Measurements from ENCODE around the gene GSTT4. TPM values are rescaled to one million over a fixed set of nuclear protein-coding genes. Genes with fewer than 3 reads are reported as not detected.

The GSTT4 gene
- total RNA-seq, 1 donor from 2014 or later, result not detected

- no peaks in the 10 kb centered on the region for H3K27me3 Mint-ChIP-seq (ENCODE audit: insufficient read depth)
- H3K36me3 Mint-ChIP-seq (ENCODE audit: low read depth), result peaks cover 16% of the 10 kb centered on the region
- peaks cover 35% of the 10 kb centered on the region for H3K4me1 Mint-ChIP-seq (ENCODE audit: low read depth)
- H3K9me3 Mint-ChIP-seq, result no peaks in the 10 kb centered on the region
- peak overlapping the region; percentile 98 for H3K27ac Mint-ChIP-seq
- intact Hi-C loops (cut with micrococcal nuclease), result loop anchor here (1.0 to 10.0 kb wide), 3 partner anchors 96 to 263 kb away; partner anchors contain the start of gene SPECC1L
- DNase-seq (ENCODE audit: low spot score), result no peak
- peak overlapping the region; percentile 92 for H3K4me3 Mint-ChIP-seq
Measured at GRCh38 chr22:24011735-24012068, 6.4 kb upstream of the GSTT4 start.

GRCh38 chr22:24010018-24010391 is 4.8 kb upstream of the GSTT4 start:
- no peak for DNase-seq (ENCODE audit: low spot score)
- Mint-ChIP-seq H3K9me3 (no peaks in the 10 kb centered on the region), H3K4me1 (ENCODE audit: low read depth) (peaks cover 28% of the 10 kb centered on the region), H3K27ac (peak overlapping the region; percentile 56), H3K4me3 (peak overlapping the region; percentile 69), H3K36me3 (ENCODE audit: low read depth) (peaks cover 9% of the 10 kb centered on the region), H3K27me3 (ENCODE audit: insufficient read depth) (no peaks in the 10 kb centered on the region)
- intact Hi-C loops (cut with micrococcal nuclease), result loop anchor here (5.0 to 10.0 kb wide), 2 partner anchors 97 to 265 kb away; partner anchors contain the start of gene SPECC1L

GRCh38 chr22:24009227-24010017 is 4.2 kb upstream of the GSTT4 start:
- H3K9me3 Mint-ChIP-seq, result no peaks in the 10 kb centered on the region
- DNase-seq (ENCODE audit: low spot score), result no peak
- H3K4me1 Mint-ChIP-seq (ENCODE audit: low read depth), result peaks cover 24% of the 10 kb centered on the region
- intact Hi-C loops (cut with micrococcal nuclease), result loop anchor here (5.0 to 10.0 kb wide), 2 partner anchors 98 to 265 kb away; partner anchors contain the start of gene SPECC1L
- H3K36me3 Mint-ChIP-seq (ENCODE audit: low read depth), result peaks cover 6% of the 10 kb centered on the region
- H3K27ac Mint-ChIP-seq, result no peak overlapping the region
- no peak overlapping the region for H3K4me3 Mint-ChIP-seq
- H3K27me3 Mint-ChIP-seq (ENCODE audit: insufficient read depth), result no peaks in the 10 kb centered on the region

- Mint-ChIP-seq H3K27me3 (ENCODE audit: insufficient read depth) (peaks cover under 1% of the 10 kb centered on the region), H3K4me1 (ENCODE audit: low read depth) (peaks cover 15% of the 10 kb centered on the region), H3K36me3 (ENCODE audit: low read depth) (peaks cover 2% of the 10 kb centered on the region), H3K4me3 (no peak overlapping the region), H3K9me3 (no peaks in the 10 kb centered on the region), H3K27ac (no peak overlapping the region)
- no peak for DNase-seq (ENCODE audit: low spot score)
- intact Hi-C loops (cut with micrococcal nuclease), result no loop called here
Measured at GRCh38 chr22:24008381-24009226, 3.4 kb upstream of the GSTT4 start.

GRCh38 chr22:24008022-24008283 is 2.7 kb upstream of the GSTT4 start:
- Mint-ChIP-seq H3K27me3 (ENCODE audit: insufficient read depth) (peaks cover 2% of the 10 kb centered on the region), H3K36me3 (ENCODE audit: low read depth) (no peaks in the 10 kb centered on the region), H3K27ac (no peak overlapping the region), H3K9me3 (no peaks in the 10 kb centered on the region), H3K4me1 (ENCODE audit: low read depth) (peaks cover 11% of the 10 kb centered on the region), H3K4me3 (no peak overlapping the region)
- DNase-seq (ENCODE audit: low spot score), result no peak
- intact Hi-C loops (cut with micrococcal nuclease), result no loop called here

- H3K36me3 Mint-ChIP-seq (ENCODE audit: low read depth), result no peaks in the 10 kb centered on the region
- H3K4me1 Mint-ChIP-seq (ENCODE audit: low read depth), result peaks cover 9% of the 10 kb centered on the region
- H3K9me3 Mint-ChIP-seq, result no peaks in the 10 kb centered on the region
- intact Hi-C loops (cut with micrococcal nuclease), result no loop called here
- DNase-seq (ENCODE audit: low spot score), result no peak
- no peak overlapping the region for H3K27ac Mint-ChIP-seq
- H3K27me3 Mint-ChIP-seq (ENCODE audit: insufficient read depth), result peaks cover 2% of the 10 kb centered on the region
- H3K4me3 Mint-ChIP-seq, result no peak overlapping the region
Measured at GRCh38 chr22:24007253-24008021, 2.2 kb upstream of the GSTT4 start.

- no peak for DNase-seq (ENCODE audit: low spot score)
- Mint-ChIP-seq H3K36me3 (ENCODE audit: low read depth) (no peaks in the 10 kb centered on the region), H3K27ac (no peak overlapping the region), H3K9me3 (no peaks in the 10 kb centered on the region), H3K4me1 (ENCODE audit: low read depth) (peaks cover 5% of the 10 kb centered on the region), H3K27me3 (ENCODE audit: insufficient read depth) (peaks cover 5% of the 10 kb centered on the region), H3K4me3 (no peak overlapping the region)
- intact Hi-C loops (cut with micrococcal nuclease), result no loop called here
Measured at GRCh38 chr22:24006914-24007214, 1.6 kb upstream of the GSTT4 start.

- H3K4me3 Mint-ChIP-seq, result no peak overlapping the region
- DNase-seq (ENCODE audit: low spot score), result no peak
- intact Hi-C loops (cut with micrococcal nuclease), result no loop called here
- H3K4me1 Mint-ChIP-seq (ENCODE audit: low read depth), result peaks cover 5% of the 10 kb centered on the region
- H3K9me3 Mint-ChIP-seq, result no peaks in the 10 kb centered on the region
- H3K27ac Mint-ChIP-seq, result no peak overlapping the region
- no peaks in the 10 kb centered on the region for H3K36me3 Mint-ChIP-seq (ENCODE audit: low read depth)
- H3K27me3 Mint-ChIP-seq (ENCODE audit: insufficient read depth), result peaks cover 5% of the 10 kb centered on the region
Measured at GRCh38 chr22:24006207-24006913, 1.1 kb upstream of the GSTT4 start.

GRCh38 chr22:24003887-24004286 is 1.4 kb downstream of the GSTT4 start:
- intact Hi-C loops (cut with micrococcal nuclease), result no loop called here
- no peak overlapping the region for H3K4me3 Mint-ChIP-seq
- no peak for DNase-seq (ENCODE audit: low spot score)
- H3K4me1 Mint-ChIP-seq (ENCODE audit: low read depth), result no peaks in the 10 kb centered on the region
- H3K36me3 Mint-ChIP-seq (ENCODE audit: low read depth), result no peaks in the 10 kb centered on the region
- peaks cover 5% of the 10 kb centered on the region for H3K27me3 Mint-ChIP-seq (ENCODE audit: insufficient read depth)
- H3K9me3 Mint-ChIP-seq, result no peaks in the 10 kb centered on the region
- H3K27ac Mint-ChIP-seq, result no peak overlapping the region

GRCh38 chr22:24002851-24003250 is 2.4 kb downstream of the GSTT4 start:
- no peaks in the 10 kb centered on the region for H3K36me3 Mint-ChIP-seq (ENCODE audit: low read depth)
- peaks cover 5% of the 10 kb centered on the region for H3K27me3 Mint-ChIP-seq (ENCODE audit: insufficient read depth)
- no peaks in the 10 kb centered on the region for H3K4me1 Mint-ChIP-seq (ENCODE audit: low read depth)
- intact Hi-C loops (cut with micrococcal nuclease), result no loop called here
- DNase-seq (ENCODE audit: low spot score), result no peak
- H3K9me3 Mint-ChIP-seq, result no peaks in the 10 kb centered on the region
- no peak overlapping the region for H3K27ac Mint-ChIP-seq
- no peak overlapping the region for H3K4me3 Mint-ChIP-seq

- Mint-ChIP-seq H3K27me3 (ENCODE audit: insufficient read depth) (peaks cover 5% of the 10 kb centered on the region), H3K9me3 (no peaks in the 10 kb centered on the region), H3K27ac (no peak overlapping the region), H3K4me1 (ENCODE audit: low read depth) (no peaks in the 10 kb centered on the region), H3K36me3 (ENCODE audit: low read depth) (no peaks in the 10 kb centered on the region), H3K4me3 (no peak overlapping the region)
- DNase-seq (ENCODE audit: low spot score), result no peak
- intact Hi-C loops (cut with micrococcal nuclease), result no loop called here
Measured at GRCh38 chr22:24002272-24002671, 3.0 kb downstream of the GSTT4 start.

GRCh38 chr22:24001314-24001713 is 3.9 kb downstream of the GSTT4 start:
- Mint-ChIP-seq H3K27ac (no peak overlapping the region), H3K4me1 (ENCODE audit: low read depth) (no peaks in the 10 kb centered on the region), H3K36me3 (ENCODE audit: low read depth) (no peaks in the 10 kb centered on the region), H3K27me3 (ENCODE audit: insufficient read depth) (peaks cover 8% of the 10 kb centered on the region), H3K4me3 (no peak overlapping the region), H3K9me3 (no peaks in the 10 kb centered on the region)
- DNase-seq (ENCODE audit: low spot score), result no peak
- intact Hi-C loops (cut with micrococcal nuclease), result no loop called here

Measured in activated T-helper 1 cell treated with anti-CD3 and anti-CD28 coated beads, Interleukin-12 subunit alpha, Interleukin-12 subunit beta, Interleukin-2, Interleukin-4 antibody, amounts not matched to agents 30 ng/mL and 10 ng/mL and 1 ng/mL, durations not matched to agents 14 hours and 24 hours and 36 hours (primary cell).